Activated naive CD8-positive, alpha-beta T cell (primary cell): ENCODE measurements around the gene CDC26.
"Not testable (repeated sequence)": the region's sequence is repeated elsewhere in the genome, so short reads cannot be mapped to it uniquely, and the experiment has no call there.

Experiments used
- H3K27ac Mint-ChIP-seq: one replicate; pipeline ENCODE4 v1.8.0; 2021; ENCODE audit warnings: mixed read lengths
- H3K27me3 Mint-ChIP-seq: one replicate; pipeline ENCODE4 v1.8.0; 2021; ENCODE audit warnings: mixed read lengths
- H3K36me3 Mint-ChIP-seq: one replicate; pipeline ENCODE4 v1.8.0; 2021; ENCODE audit warnings: mixed read lengths
- H3K4me1 Mint-ChIP-seq: one replicate; pipeline ENCODE4 v1.8.0; 2021; ENCODE audit warnings: low read depth, mixed read lengths
- H3K4me3 Mint-ChIP-seq: one replicate; pipeline ENCODE4 v1.8.0; 2021; ENCODE audit warnings: mild to moderate bottlenecking, mixed read lengths
- H3K9me3 Mint-ChIP-seq: one replicate; pipeline ENCODE4 v1.8.0; 2021; ENCODE audit warnings: low read depth, mixed read lengths

Gene CDC26

DNA sequence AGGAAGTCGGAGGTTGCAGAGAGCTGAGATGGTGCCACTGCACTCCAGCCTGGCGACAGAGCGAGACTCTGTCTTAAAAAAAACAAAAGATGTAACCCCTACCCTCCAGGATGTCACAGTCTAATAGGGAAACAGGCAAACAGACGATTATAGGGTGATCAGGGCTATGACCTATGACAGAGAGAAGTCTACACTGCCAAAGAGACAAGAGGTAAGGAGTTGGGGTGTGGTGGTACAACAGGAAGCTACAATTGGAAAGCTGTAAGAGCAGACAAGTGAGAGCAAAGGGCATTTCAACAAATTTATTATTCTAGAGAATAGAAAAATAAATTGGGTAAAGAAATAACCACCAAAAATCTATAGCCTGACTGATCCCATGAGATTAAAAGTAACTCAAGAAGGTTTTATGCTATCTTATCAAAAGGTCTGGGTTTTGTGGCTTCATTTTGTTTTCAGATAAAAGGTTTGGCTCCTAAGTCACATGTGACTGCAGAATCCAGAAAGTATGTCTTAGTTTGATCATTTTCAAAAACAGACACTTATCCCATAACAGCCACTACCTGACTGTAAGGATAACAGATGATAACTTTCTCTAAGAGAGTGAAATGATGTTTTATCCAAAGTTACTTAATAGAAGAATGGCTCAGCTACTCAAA lies 7.3 kb downstream of the CDC26 start:
- Mint-ChIP-seq H3K4me3 (no peak overlapping the region), H3K4me1 (peaks cover 11% of the 10 kb centered on the region), H3K9me3 (no peaks in the 10 kb centered on the region), H3K27ac (no peak overlapping the region), H3K27me3 (no peaks in the 10 kb centered on the region), H3K36me3 (peaks cover 5% of the 10 kb centered on the region)

DNA sequence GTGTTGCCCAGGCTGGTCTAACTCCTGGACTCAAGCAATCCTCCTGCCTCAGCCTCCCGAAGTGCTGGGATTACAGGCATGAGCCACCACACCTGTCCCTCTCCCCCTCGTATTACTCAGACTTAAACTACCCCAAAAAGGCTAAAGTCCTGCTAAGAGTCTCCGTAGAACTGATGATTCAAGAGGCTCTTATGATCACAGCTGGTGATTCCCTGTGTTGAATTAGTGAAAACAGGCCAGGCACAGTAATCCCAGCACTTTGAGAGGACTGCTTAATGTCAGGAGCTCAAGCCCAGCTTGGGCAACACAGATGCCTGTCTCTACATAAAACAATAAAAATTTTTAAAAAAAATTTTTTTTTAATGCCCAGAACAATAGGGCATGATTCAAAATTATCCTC lies 9.2 kb downstream of the CDC26 start:
- H3K4me3 Mint-ChIP-seq, result no peak overlapping the region
- H3K36me3 Mint-ChIP-seq, result peaks cover 5% of the 10 kb centered on the region
- H3K27me3 Mint-ChIP-seq, result no peaks in the 10 kb centered on the region
- peaks cover 11% of the 10 kb centered on the region for H3K4me1 Mint-ChIP-seq
- H3K27ac Mint-ChIP-seq, result no peak overlapping the region
- H3K9me3 Mint-ChIP-seq, result no peaks in the 10 kb centered on the region

DNA sequence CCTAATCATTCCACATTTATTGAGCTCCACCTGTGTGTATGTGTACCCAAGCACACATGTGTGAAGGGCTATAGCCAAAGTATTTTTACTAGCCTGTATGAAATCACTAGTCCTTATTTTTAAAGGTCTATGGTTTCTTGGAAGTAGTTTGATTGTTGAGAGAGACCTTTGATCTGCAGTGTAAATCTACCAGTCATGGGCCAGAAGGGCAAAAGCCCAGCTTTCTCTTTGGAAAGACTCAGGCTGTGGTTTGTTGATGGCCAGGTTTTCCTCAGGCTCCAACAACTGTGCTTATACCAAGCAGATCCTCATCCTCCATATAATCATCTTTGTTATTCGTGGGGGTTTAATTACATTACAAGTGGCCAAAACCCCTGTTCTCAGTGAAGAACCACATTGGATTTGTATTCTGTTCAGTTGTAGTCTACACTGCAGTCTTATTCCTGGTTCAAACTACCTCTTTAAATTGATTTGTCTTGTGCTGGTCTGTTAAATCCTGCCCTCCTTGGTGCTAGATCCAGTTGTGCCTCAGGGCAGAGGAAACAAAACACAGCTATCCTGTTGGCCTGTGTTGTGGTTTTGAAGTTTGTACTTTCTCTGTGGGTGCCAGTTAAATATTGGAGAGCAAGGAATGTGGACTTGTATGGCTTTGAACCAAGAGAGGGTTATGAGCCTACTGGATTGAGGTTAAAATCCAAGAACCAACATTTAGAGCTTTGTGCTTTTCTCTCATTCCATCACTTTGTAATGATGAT lies 13.3 kb downstream of the CDC26 start:
- H3K27me3 Mint-ChIP-seq, result no peaks in the 10 kb centered on the region
- H3K9me3 Mint-ChIP-seq, result no peaks in the 10 kb centered on the region
- H3K4me1 Mint-ChIP-seq, result no peaks in the 10 kb centered on the region
- H3K36me3 Mint-ChIP-seq, result peaks cover 21% of the 10 kb centered on the region
- no peak overlapping the region for H3K4me3 Mint-ChIP-seq
- H3K27ac Mint-ChIP-seq, result no peak overlapping the region

DNA sequence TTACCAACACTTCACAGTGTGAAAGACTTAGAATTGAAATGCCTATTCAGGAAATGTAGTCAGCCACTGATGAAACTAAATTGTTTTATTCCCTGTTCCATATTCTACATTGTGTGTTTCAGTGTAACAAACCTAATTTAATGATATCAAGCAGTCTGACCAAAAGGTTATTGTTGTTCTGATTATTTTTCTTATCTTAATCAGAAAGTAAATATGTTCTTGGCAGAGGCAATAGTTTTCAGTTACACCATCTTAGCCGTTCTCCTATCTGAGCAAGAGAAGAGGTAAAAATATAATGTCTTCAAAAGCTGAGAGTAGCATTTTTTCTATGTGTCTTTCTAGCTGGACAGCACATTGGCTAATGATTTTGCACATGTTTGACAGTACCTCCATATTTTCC lies 17.1 kb downstream of the CDC26 start:
- no peaks in the 10 kb centered on the region for H3K9me3 Mint-ChIP-seq
- H3K36me3 Mint-ChIP-seq, result peaks cover 24% of the 10 kb centered on the region
- H3K4me3 Mint-ChIP-seq, result no peak overlapping the region
- H3K4me1 Mint-ChIP-seq, result no peaks in the 10 kb centered on the region
- H3K27ac Mint-ChIP-seq, result no peak overlapping the region
- no peaks in the 10 kb centered on the region for H3K27me3 Mint-ChIP-seq

DNA sequence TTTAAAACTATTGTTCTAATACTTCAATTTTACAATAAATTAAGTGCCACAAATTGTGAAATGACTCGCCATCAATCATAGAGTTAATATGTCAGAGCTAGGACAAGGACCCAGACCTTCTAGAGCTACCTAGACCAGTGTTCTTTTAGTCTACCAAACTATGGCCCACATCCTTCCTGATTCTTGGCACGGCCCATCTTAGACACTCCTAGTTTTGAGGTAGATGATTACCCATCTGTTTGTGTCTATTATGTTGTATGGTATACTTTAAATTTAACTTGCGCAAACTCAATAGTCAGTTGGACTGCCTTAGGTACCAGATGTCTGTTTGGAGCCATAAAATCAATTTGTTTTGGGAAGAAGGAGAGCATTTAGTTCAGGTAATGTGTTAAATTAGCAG lies 17.5 kb downstream of the CDC26 start:
- no peaks in the 10 kb centered on the region for H3K9me3 Mint-ChIP-seq
- H3K36me3 Mint-ChIP-seq, result peaks cover 24% of the 10 kb centered on the region
- H3K27ac Mint-ChIP-seq, result no peak overlapping the region
- no peaks in the 10 kb centered on the region for H3K27me3 Mint-ChIP-seq
- no peaks in the 10 kb centered on the region for H3K4me1 Mint-ChIP-seq
- no peak overlapping the region for H3K4me3 Mint-ChIP-seq

DNA sequence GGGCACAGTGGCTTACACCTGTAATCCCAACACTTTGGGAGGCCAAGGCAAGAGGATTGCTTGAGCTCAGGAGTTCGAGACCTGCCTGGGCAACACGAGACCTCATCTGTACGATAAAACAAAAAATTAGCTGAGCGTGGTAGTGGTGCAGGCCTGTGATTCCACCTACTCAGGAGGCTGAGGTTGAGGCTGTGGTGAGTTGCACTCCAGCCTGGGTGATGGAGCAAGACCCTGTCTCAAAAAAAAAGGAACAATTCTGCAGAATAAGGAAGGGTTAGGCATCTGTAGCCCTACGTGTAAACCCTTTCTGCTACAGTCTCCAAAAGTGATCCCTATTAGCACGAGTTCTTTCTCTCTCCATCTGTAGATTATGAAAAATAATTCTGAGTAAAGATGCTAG lies 19.9 kb downstream of the CDC26 start:
- Mint-ChIP-seq H3K4me1 (no peaks in the 10 kb centered on the region), H3K36me3 (peaks cover 26% of the 10 kb centered on the region), H3K4me3 (no peak overlapping the region), H3K9me3 (no peaks in the 10 kb centered on the region), H3K27ac (no peak overlapping the region), H3K27me3 (no peaks in the 10 kb centered on the region)

DNA sequence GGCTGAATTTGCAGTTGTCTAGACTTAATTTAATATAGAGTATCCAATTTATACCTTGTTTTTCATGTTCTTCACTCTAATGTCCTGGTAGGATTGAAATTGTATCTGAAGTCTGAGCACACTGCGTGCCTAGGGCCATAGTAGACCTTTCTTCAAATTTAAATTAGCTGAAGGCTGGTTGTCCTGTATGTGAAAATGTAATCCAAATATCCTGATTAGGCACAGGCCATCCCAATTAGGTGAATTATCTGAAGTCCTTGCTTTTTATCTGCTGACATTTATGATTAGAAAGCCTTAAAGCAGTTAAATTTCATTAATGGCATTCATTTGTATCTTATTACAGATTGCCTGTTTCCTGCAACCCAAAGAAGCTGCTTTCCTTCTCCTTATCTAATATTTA lies 20.4 kb downstream of the CDC26 start:
- peaks cover 22% of the 10 kb centered on the region for H3K36me3 Mint-ChIP-seq
- no peak overlapping the region for H3K4me3 Mint-ChIP-seq
- no peaks in the 10 kb centered on the region for H3K27me3 Mint-ChIP-seq
- no peak overlapping the region for H3K27ac Mint-ChIP-seq
- H3K9me3 Mint-ChIP-seq, result no peaks in the 10 kb centered on the region
- H3K4me1 Mint-ChIP-seq, result no peaks in the 10 kb centered on the region

- Mint-ChIP-seq H3K36me3 (peaks cover 10% of the 10 kb centered on the region), H3K4me3 (no peak overlapping the region), H3K9me3 (no peaks in the 10 kb centered on the region), H3K27me3 (no peaks in the 10 kb centered on the region), H3K27ac (no peak overlapping the region), H3K4me1 (no peaks in the 10 kb centered on the region)
Measured at GRCh38 chr9:113250807-113251206, 24.6 kb downstream of the CDC26 start.

- not testable (repeated sequence) for H3K27me3 Mint-ChIP-seq, H3K4me1 Mint-ChIP-seq, H3K4me3 Mint-ChIP-seq, H3K9me3 Mint-ChIP-seq, H3K27ac Mint-ChIP-seq, H3K36me3 Mint-ChIP-seq
Measured at GRCh38 chr9:113249661-113250060, 25.7 kb downstream of the CDC26 start.

DNA sequence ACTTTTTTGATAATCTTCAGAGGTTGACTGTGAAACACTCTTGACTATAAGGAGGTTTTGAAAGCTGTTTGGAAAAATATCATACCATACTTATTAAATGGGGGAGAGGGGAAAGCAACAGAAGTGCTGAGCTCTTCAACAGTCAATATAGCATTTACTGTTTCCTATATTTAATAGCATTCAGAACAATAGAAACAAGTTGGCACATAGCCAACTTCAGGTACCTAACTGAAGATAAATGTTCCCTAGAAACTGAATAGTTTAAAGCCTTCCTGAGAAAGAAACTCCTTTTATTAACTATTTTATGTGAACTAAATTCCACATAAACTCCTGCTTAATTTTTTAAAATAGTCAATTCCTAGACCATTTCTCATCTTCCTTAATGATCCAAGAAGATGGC lies 27.7 kb downstream of the CDC26 start:
- Mint-ChIP-seq H3K27ac (no peak overlapping the region), H3K9me3 (no peaks in the 10 kb centered on the region), H3K27me3 (no peaks in the 10 kb centered on the region), H3K4me1 (no peaks in the 10 kb centered on the region), H3K4me3 (no peak overlapping the region), H3K36me3 (peaks cover 7% of the 10 kb centered on the region)

DNA sequence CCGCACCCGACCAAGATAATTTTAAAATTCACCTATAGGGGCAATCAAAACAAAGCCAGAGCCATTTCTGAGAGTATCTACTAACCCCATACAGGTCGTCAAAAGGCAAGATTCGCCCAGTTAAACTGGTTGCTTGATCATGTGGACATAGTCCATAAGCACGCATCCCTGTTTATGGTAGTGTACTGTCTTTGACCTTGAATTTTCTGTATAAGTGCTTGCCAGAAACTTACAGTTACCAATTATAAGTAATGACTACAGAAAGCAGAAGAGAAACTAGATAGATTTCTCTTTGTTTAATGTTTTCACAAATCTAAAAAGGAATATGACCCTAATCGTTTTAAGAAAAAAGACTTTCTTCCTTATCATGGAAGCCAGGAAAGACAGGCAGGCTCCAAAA lies 28.4 kb downstream of the CDC26 start:
- Mint-ChIP-seq H3K4me3 (no peak overlapping the region), H3K36me3 (peaks cover 9% of the 10 kb centered on the region), H3K27ac (no peak overlapping the region), H3K9me3 (no peaks in the 10 kb centered on the region), H3K27me3 (no peaks in the 10 kb centered on the region), H3K4me1 (no peaks in the 10 kb centered on the region)

DNA sequence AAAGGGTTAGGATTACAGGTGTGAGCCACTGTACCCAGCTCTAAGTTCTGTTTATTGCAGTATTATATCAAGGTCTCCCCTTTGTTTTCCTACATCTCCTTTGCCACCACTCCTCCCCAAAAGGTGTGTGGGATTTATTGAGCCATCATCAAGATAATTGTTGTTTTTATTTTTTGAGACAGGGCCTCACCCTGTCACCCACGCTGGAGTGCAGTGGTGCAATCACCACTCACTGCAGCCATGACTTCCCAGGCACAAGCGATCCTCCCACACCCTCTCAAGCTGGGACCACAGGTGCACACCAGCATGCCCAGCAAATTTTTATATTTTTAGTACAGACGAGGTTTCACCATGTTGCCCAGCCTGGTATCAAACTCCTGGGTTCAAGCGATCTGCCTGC lies 29.5 kb downstream of the CDC26 start:
- Mint-ChIP-seq H3K27me3 (no peaks in the 10 kb centered on the region), H3K4me3 (no peak overlapping the region), H3K27ac (no peak overlapping the region), H3K9me3 (no peaks in the 10 kb centered on the region), H3K4me1 (no peaks in the 10 kb centered on the region), H3K36me3 (peaks cover 9% of the 10 kb centered on the region)

- H3K4me3 Mint-ChIP-seq, result no peak overlapping the region
- H3K36me3 Mint-ChIP-seq, result peaks cover 6% of the 10 kb centered on the region
- H3K9me3 Mint-ChIP-seq, result no peaks in the 10 kb centered on the region
- H3K4me1 Mint-ChIP-seq, result no peaks in the 10 kb centered on the region
- no peaks in the 10 kb centered on the region for H3K27me3 Mint-ChIP-seq
- H3K27ac Mint-ChIP-seq, result no peak overlapping the region
Measured at GRCh38 chr9:113244556-113244955, 30.8 kb downstream of the CDC26 start.

DNA sequence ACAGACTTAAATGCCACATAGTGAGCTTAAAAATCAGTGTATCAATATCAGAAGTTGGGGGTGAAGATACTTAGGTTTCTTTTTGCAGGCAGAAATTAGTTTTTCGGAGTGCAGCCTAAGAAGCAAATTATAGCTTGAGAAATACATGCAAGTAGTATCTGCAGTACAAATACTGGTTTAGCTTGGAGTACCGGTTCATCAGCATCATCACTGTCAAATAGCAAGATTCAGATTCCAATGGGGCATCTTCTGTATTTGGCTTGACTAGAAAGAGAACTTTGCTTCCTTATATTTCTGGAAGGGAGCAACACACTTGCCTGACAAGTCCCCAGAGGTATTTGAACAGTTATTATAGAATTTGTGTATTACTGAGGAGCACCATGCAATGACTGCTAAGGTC lies 34.2 kb downstream of the CDC26 start:
- H3K4me1 Mint-ChIP-seq, result no peaks in the 10 kb centered on the region
- H3K9me3 Mint-ChIP-seq, result no peaks in the 10 kb centered on the region
- H3K27me3 Mint-ChIP-seq, result no peaks in the 10 kb centered on the region
- H3K27ac Mint-ChIP-seq, result no peak overlapping the region
- H3K36me3 Mint-ChIP-seq, result peaks cover 2% of the 10 kb centered on the region
- H3K4me3 Mint-ChIP-seq, result no peak overlapping the region

DNA sequence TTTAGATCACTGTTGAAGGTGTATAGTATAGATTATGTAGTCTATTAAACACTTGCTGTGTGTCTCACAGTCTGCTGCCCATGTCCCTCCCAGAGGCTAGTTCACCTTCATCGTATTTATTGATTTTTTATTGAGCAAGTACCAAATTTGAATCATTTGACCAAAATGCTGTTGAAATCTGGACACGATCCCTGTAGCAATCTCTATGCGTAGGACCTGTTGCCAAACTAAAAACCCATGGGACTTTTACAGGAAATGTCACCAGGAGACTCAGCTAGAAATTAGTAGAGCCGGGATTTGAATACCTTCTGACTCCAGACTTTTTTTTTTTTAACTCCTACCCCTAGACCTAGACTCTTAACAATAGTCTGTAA lies 36.5 kb downstream of the CDC26 start:
- no peak overlapping the region for H3K27ac Mint-ChIP-seq
- peaks cover 2% of the 10 kb centered on the region for H3K36me3 Mint-ChIP-seq
- peaks cover under 1% of the 10 kb centered on the region for H3K4me1 Mint-ChIP-seq
- H3K9me3 Mint-ChIP-seq, result no peaks in the 10 kb centered on the region
- no peak overlapping the region for H3K4me3 Mint-ChIP-seq
- H3K27me3 Mint-ChIP-seq, result no peaks in the 10 kb centered on the region
